ENCODE measurements around the gene ABCC1. TPM values are rescaled to one million over a fixed set of nuclear protein-coding genes. Genes with fewer than 3 reads are reported as not detected.

The ABCC1 gene
- total and polyA plus RNA-seq, 2 donors from 2014 or later = 4.6 to 29.7 TPM

- Histone ChIP-seq H3K36me3 (ENCODE audit: control insufficient read depth in 2 of 3, insufficient read depth in 3 of 3, low read length in 3 of 3) (peaks cover 6 to 19% (median 11%) of the 10 kb centered on the region in 3 donors), H3K27me3 (ENCODE audit: control insufficient read depth, insufficient read depth, low read length) (no peaks in the 10 kb centered on the region), H3K9me3 (ENCODE audit: control insufficient read depth in 2 of 3, insufficient read depth in 1 of 3, low read length in 3 of 3) (peaks cover 0 to 3% (median 0%) of the 10 kb centered on the region in 3 donors), H3K9ac (ENCODE audit: low read length in 3 of 3) (no peak overlapping the region), H3K4me3 (ENCODE audit: low read length in 3 of 3) (no peak overlapping the region), H3K27ac (ENCODE audit: low read depth in 2 of 2, low read length in 2 of 2) (no peak overlapping the region), H3K4me1 (ENCODE audit: control insufficient read depth in 2 of 3, insufficient read depth in 2 of 3, low read depth in 1 of 3, low read length in 3 of 3) (no peaks in the 10 kb centered on the region)
- TF ChIP-seq CTCF (IDR thresholded peaks at IDR 0.05; ENCODE audit: borderline replicate concordance, extremely low read depth, insufficient read depth) = no peak
- DNase-seq (no peak), FAIRE-seq (no peak)
- intact Hi-C loops (cut with DNase I) = loop anchor here (10.0 kb wide), 1 partner anchor 357 kb away; no protein-coding TSS in a partner anchor
Measured at GRCh38 chr16:16122264-16122663, 172.8 kb downstream of the ABCC1 start.

GRCh38 chr16:16124438-16124837 lies 175.0 kb downstream of the ABCC1 start:
- intact Hi-C loops (cut with DNase I) = loop anchor here (10.0 kb wide), 1 partner anchor 360 kb away; no protein-coding TSS in a partner anchor

GRCh38 chr16:16124974-16125373 lies 175.6 kb downstream of the ABCC1 start:
- Histone ChIP-seq H3K4me3 (ENCODE audit: low read length in 3 of 3) (no peak overlapping the region), H3K4me1 (ENCODE audit: control insufficient read depth in 2 of 3, insufficient read depth in 2 of 3, low read depth in 1 of 3, low read length in 3 of 3) (peaks cover 0 to 2% (median 0%) of the 10 kb centered on the region in 3 donors), H3K9ac (ENCODE audit: low read length in 3 of 3) (no peak overlapping the region), H3K27me3 (ENCODE audit: control insufficient read depth, insufficient read depth, low read length) (no peaks in the 10 kb centered on the region), H3K9me3 (ENCODE audit: control insufficient read depth in 2 of 3, insufficient read depth in 1 of 3, low read length in 3 of 3) (peaks cover 0 to 3% (median 0%) of the 10 kb centered on the region in 3 donors), H3K36me3 (ENCODE audit: control insufficient read depth in 2 of 3, insufficient read depth in 3 of 3, low read length in 3 of 3) (peaks cover 4 to 10% (median 9%) of the 10 kb centered on the region in 3 donors), H3K27ac (ENCODE audit: low read depth in 2 of 2, low read length in 2 of 2) (no peak overlapping the region)
- intact Hi-C loops (cut with DNase I) = loop anchor here (5.0 to 10.0 kb wide), 2 partner anchors 253 to 360 kb away; no protein-coding TSS in a partner anchor
- DNase-seq = no peak
- FAIRE-seq = no peak
- no peak for TF ChIP-seq CTCF (IDR thresholded peaks at IDR 0.05; ENCODE audit: borderline replicate concordance, extremely low read depth, insufficient read depth)

More at GRCh38 chr16:16124438-16124837, 175.0 kb downstream of the ABCC1 start:
- H3K27me3 ChIP-seq (ENCODE audit: control insufficient read depth, insufficient read depth, low read length) = no peaks in the 10 kb centered on the region
- H3K4me1 ChIP-seq (ENCODE audit: control insufficient read depth in 2 of 3, insufficient read depth in 2 of 3, low read depth in 1 of 3, low read length in 3 of 3) = peaks cover 0 to 2% (median 0%) of the 10 kb centered on the region in 3 donors
- H3K4me3 ChIP-seq (ENCODE audit: low read length in 3 of 3) = no peak overlapping the region
- TF ChIP-seq CTCF (IDR thresholded peaks at IDR 0.05; ENCODE audit: borderline replicate concordance, extremely low read depth, insufficient read depth) = no peak
- FAIRE-seq (no peak), DNase-seq (no peak)
- H3K9me3 ChIP-seq (ENCODE audit: control insufficient read depth in 2 of 3, insufficient read depth in 1 of 3, low read length in 3 of 3) = peaks cover 0 to 3% (median 0%) of the 10 kb centered on the region in 3 donors
- peaks cover 4 to 10% (median 9%) of the 10 kb centered on the region in 3 donors for H3K36me3 ChIP-seq (ENCODE audit: control insufficient read depth in 2 of 3, insufficient read depth in 3 of 3, low read length in 3 of 3)
- no peak overlapping the region for H3K27ac ChIP-seq (ENCODE audit: low read depth in 2 of 2, low read length in 2 of 2)
- H3K9ac ChIP-seq (ENCODE audit: low read length in 3 of 3) = no peak overlapping the region

Measured in kidney (tissue), 14 donors.